GM19455 (cell line): ENCODE data around the gene MYO9B.

Source experiments
- ATAC-seq: cut with Tn5 transposase; IDR thresholded peaks from one replicate; pipeline ENCODE4 v1.9.1; 2021; ENCODE audit not compliant: unreplicated experiment

The MYO9B gene

GRCh38 chr19:17236811-17237543 lies 161.4 kb downstream of the MYO9B start:
- no peak for ATAC-seq

GRCh38 chr19:17237747-17238706 lies 162.4 kb downstream of the MYO9B start:
- ATAC-seq, result no peak

GRCh38 chr19:17240062-17240752 lies 164.6 kb downstream of the MYO9B start:
- no peak for ATAC-seq

- no peak for ATAC-seq
Observed at GRCh38 chr19:17240826-17241399, 165.3 kb downstream of the MYO9B start.

- no peak for ATAC-seq
Observed at GRCh38 chr19:17242431-17243208, 167.0 kb downstream of the MYO9B start.

- no peak for ATAC-seq
Observed at GRCh38 chr19:17243211-17243829, 167.7 kb downstream of the MYO9B start.

- ATAC-seq, result no peak
Observed at GRCh38 chr19:17243830-17244617, 168.4 kb downstream of the MYO9B start.

GRCh38 chr19:17244618-17245534 lies 169.3 kb downstream of the MYO9B start:
- ATAC-seq, result peak; percentile 14

GRCh38 chr19:17245535-17245984 lies 170.0 kb downstream of the MYO9B start, which contains the start of gene NR2F6:
Gene NR2F6 (minus strand): TSS chr19:17245919. CDS start chr19:17245220, 699 bp downstream.
- no peak for ATAC-seq

- ATAC-seq, result no peak
Observed at GRCh38 chr19:17246681-17247425, 171.3 kb downstream of the MYO9B start.

GRCh38 chr19:17248011-17248776 lies 172.6 kb downstream of the MYO9B start:
- ATAC-seq, result no peak

- ATAC-seq, result no peak
Observed at GRCh38 chr19:17249887-17250548, 174.4 kb downstream of the MYO9B start.

- no peak for ATAC-seq
Observed at GRCh38 chr19:17254636-17255035, 179.1 kb downstream of the MYO9B start.

GRCh38 chr19:17255150-17255621 lies 179.6 kb downstream of the MYO9B start:
- no peak for ATAC-seq

- no peak for ATAC-seq
Observed at GRCh38 chr19:17256130-17256529, 180.6 kb downstream of the MYO9B start.
